Measurements from ENCODE around the gene ZNF611.

DNA sequence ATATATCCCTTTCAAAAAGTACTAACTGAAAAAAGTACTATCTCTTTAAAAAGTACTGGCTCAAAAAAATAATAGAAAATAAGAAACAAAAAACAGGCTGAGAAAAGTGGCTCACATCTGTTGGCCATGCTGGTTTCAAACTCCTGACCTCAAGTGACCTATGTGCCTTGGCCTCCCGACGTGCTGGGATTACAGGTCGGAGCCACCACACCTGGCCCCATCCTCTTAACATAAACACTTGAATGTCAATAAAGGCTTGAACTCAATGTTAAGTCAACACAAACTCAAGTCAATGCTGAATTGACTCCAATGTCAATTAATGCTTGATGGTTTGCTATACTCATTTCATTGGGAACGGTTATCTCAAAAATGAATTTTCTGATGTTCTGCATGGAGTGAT, 30.9 kb downstream of the ZNF611 start:
- TF ChIP-seq, protein P1, sequence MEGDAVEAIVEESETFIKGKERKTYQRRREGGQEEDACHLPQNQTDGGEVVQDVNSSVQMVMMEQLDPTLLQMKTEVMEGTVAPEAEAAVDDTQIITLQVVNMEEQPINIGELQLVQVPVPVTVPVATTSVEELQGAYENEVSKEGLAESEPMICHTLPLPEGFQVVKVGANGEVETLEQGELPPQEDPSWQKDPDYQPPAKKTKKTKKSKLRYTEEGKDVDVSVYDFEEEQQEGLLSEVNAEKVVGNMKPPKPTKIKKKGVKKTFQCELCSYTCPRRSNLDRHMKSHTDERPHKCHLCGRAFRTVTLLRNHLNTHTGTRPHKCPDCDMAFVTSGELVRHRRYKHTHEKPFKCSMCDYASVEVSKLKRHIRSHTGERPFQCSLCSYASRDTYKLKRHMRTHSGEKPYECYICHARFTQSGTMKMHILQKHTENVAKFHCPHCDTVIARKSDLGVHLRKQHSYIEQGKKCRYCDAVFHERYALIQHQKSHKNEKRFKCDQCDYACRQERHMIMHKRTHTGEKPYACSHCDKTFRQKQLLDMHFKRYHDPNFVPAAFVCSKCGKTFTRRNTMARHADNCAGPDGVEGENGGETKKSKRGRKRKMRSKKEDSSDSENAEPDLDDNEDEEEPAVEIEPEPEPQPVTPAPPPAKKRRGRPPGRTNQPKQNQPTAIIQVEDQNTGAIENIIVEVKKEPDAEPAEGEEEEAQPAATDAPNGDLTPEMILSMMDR (IDR thresholded peaks at IDR 0.05): no peak
- TF ChIP-seq POLR2A (IDR thresholded peaks at IDR 0.05): no peak
